H1 (cell line): Measurements from ENCODE around the gene FSTL4. TPM values are rescaled to one million over a fixed set of nuclear protein-coding genes. Genes with fewer than 3 reads are reported as not detected.

Source experiments
- CTCF ChIA-PET: fragments of 300-600 bp; sonication (Branson Sonifier 250); formaldehyde crosslinking; loops from one replicate; lab custom pipeline; 2021; ENCODE audit not compliant: partially characterized antibody; lab: Charles Lee
- POLR2A ChIA-PET: fragments of 300-600 bp; sonication (Branson Sonifier 250); formaldehyde crosslinking; loops from one replicate; lab custom pipeline; 2021; ENCODE audit warnings: inconsistent platforms; ENCODE audit not compliant: partially characterized antibody; lab: Charles Lee
- DNase-seq, 2 experiments: peaks; one replicate each; pipeline versions ENCODE4 v3.0.0 to v3.0.0-alpha.2; 2010 to 2022; ENCODE audit warnings: low spot score in 2 of 2, low read depth in 1 of 2, mixed read lengths in 1 of 2
- FAIRE-seq: peaks from 2 replicates; lab custom pipeline; 2011; peaks lifted over from hg19 to GRCh38; lab: Jason Lieb, UNC
- H2AFZ ChIP-seq: 2 replicates; pipeline ENCODE4 v1.8.1; 2012; ENCODE audit warnings: low read length, inconsistent platforms
- H2AK5ac ChIP-seq: 2 replicates; pipeline ENCODE4 v1.6.1; 2013; ENCODE audit warnings: low read depth, low read length
- H2BK120ac ChIP-seq: replicated peaks from 2 replicates; pipeline ENCODE3; 2013; ENCODE audit warnings: low read depth, low read length, inconsistent platforms
- H2BK12ac ChIP-seq: 2 replicates; pipeline ENCODE4 v1.6.1; 2013; ENCODE audit warnings: low read depth, low read length
- H2BK15ac ChIP-seq: 2 replicates; pipeline ENCODE4 v1.6.1; 2013; ENCODE audit warnings: low read length
- H2BK20ac ChIP-seq: 2 replicates; pipeline ENCODE4 v1.6.1; 2013; ENCODE audit warnings: low read length
- H2BK5ac ChIP-seq: 2 replicates; pipeline ENCODE4 v1.6.1; 2013; ENCODE audit warnings: low read depth, low read length
- H3K14ac ChIP-seq: 2 replicates; pipeline ENCODE4 v1.6.1; 2013; ENCODE audit warnings: inconsistent platforms; ENCODE audit not compliant: insufficient read length
- H3K18ac ChIP-seq: 2 replicates; pipeline ENCODE4 v1.6.1; 2013; ENCODE audit warnings: low read length; ENCODE audit errors: extremely low read depth
- H3K23ac ChIP-seq: 2 replicates; pipeline ENCODE4 v1.6.1; 2013; ENCODE audit warnings: inconsistent platforms; ENCODE audit not compliant: insufficient read length
- H3K23me2 ChIP-seq: 2 replicates; pipeline ENCODE4 v1.6.1; 2013; ENCODE audit warnings: low read depth, low read length
- H3K27ac ChIP-seq: 2 replicates; pipeline ENCODE4 v1.6.1; 2011; ENCODE audit warnings: low read depth, low read length, inconsistent platforms
- H3K27me3 ChIP-seq, 4 experiments: replicated peaks in 1 of 4; 1 replicate in 1 of 4; 2 replicates in 3 of 4; pipeline versions ENCODE4 v1.6.1 to v1.8.1; 2011 to 2013; ENCODE audit warnings: low read length in 3 of 4, mild to moderate bottlenecking in 3 of 4, inconsistent platforms in 2 of 4, mixed read lengths in 2 of 4, moderate library complexity in 1 of 4; ENCODE audit not compliant: control insufficient read depth in 3 of 4, insufficient read depth in 3 of 4; ENCODE audit errors: extremely low read depth in 1 of 4
- H3K36me3 ChIP-seq, 4 experiments: 2 replicates each; pipeline versions ENCODE4 v1.6.1 to v1.8.1; 2011 to 2013; ENCODE audit warnings: mild to moderate bottlenecking in 4 of 4, low read length in 3 of 4, moderate library complexity in 2 of 4, control low read depth in 1 of 4, inconsistent platforms in 1 of 4; ENCODE audit not compliant: insufficient read depth in 4 of 4, control insufficient read depth in 2 of 4
- H3K4ac ChIP-seq: replicated peaks from 2 replicates; pipeline ENCODE3; 2013; ENCODE audit warnings: low read length, low read depth, mixed read lengths, inconsistent platforms; ENCODE audit not compliant: insufficient read length
- H3K4me1 ChIP-seq, 4 experiments: replicated peaks in 1 of 4; 1 replicate in 1 of 4; 2 replicates in 3 of 4; pipeline versions ENCODE4 v1.6.1 to v1.8.1; 2011 to 2013; ENCODE audit warnings: low read length in 3 of 4, inconsistent platforms in 2 of 4, mixed read lengths in 1 of 4; ENCODE audit not compliant: insufficient read depth in 4 of 4, control insufficient read depth in 3 of 4
- H3K4me2 ChIP-seq, 2 experiments: 2 replicates each; pipeline versions ENCODE4 v1.6.1 to v1.8.1; 2011 to 2013; ENCODE audit warnings: low read depth in 2 of 2, low read length in 2 of 2, control low read depth in 1 of 2, inconsistent platforms in 1 of 2, mild to moderate bottlenecking in 1 of 2; ENCODE audit not compliant: insufficient read depth in 1 of 2
- H3K4me3 ChIP-seq, 4 experiments: fragments of 200-600, 300-600 bp in 1 of 4; sonication (generic), shearing (Covaris generic), sonication (Bioruptor Twin) in 1 of 4; 2 replicates each; pipeline versions ENCODE4 v1.5.1 to v1.8.1; 2011 to 2016; ENCODE audit warnings: low read length in 4 of 4, low read depth in 3 of 4, control low read depth in 2 of 4, inconsistent platforms in 2 of 4, mild to moderate bottlenecking in 2 of 4, mixed read lengths in 1 of 4, moderate library complexity in 1 of 4; ENCODE audit not compliant: insufficient read depth in 2 of 4; ENCODE audit errors: extremely low read depth in 1 of 4
- H3K56ac ChIP-seq: replicated peaks from 2 replicates; pipeline ENCODE3; 2013; ENCODE audit warnings: low read depth, mild to moderate bottlenecking, mixed read lengths, low read length, inconsistent platforms; ENCODE audit not compliant: insufficient read length
- H3K79me1 ChIP-seq: 2 replicates; pipeline ENCODE4 v1.6.1; 2013; ENCODE audit warnings: low read depth, low read length, control low read depth
- H3K79me2 ChIP-seq, 2 experiments: 2 replicates each; pipeline versions ENCODE4 v1.6.1 to v1.8.1; 2012 to 2013; ENCODE audit warnings: low read length in 2 of 2, mild to moderate bottlenecking in 2 of 2, inconsistent platforms in 1 of 2; ENCODE audit not compliant: insufficient read depth in 2 of 2, control insufficient read depth in 1 of 2
- H3K9ac ChIP-seq, 4 experiments: replicated peaks in 1 of 4; 1 replicate in 1 of 4; 2 replicates in 3 of 4; pipeline versions ENCODE4 v1.6.1 to v1.8.1; 2011 to 2013; ENCODE audit warnings: low read depth in 3 of 4, low read length in 3 of 4, control low read depth in 2 of 4, mild to moderate bottlenecking in 2 of 4, moderate library complexity in 2 of 4, inconsistent platforms in 1 of 4; ENCODE audit errors: extremely low read depth in 1 of 4
- H3K9me3 ChIP-seq, 2 experiments: 2 replicates each; pipeline versions ENCODE4 v1.6.1 to v1.8.1; 2012 to 2013; ENCODE audit warnings: mild to moderate bottlenecking in 2 of 2, moderate library complexity in 2 of 2, control low read depth in 1 of 2, inconsistent platforms in 1 of 2, low read depth in 1 of 2, low read length in 1 of 2, mixed read lengths in 1 of 2; ENCODE audit not compliant: insufficient read depth in 2 of 2
- H4K20me1 ChIP-seq, 2 experiments: replicated peaks in 1 of 2; 2 replicates each; pipeline versions ENCODE3 to v1.8.1; 2011 to 2013; ENCODE audit warnings: inconsistent platforms in 2 of 2, low read length in 2 of 2, mild to moderate bottlenecking in 1 of 2; ENCODE audit not compliant: insufficient read depth in 2 of 2, control insufficient read depth in 1 of 2
- H4K5ac ChIP-seq: 2 replicates; pipeline ENCODE4 v1.6.1; 2013; ENCODE audit warnings: low read length, low read depth, mixed read lengths, inconsistent platforms; ENCODE audit not compliant: insufficient read length
- H4K8ac ChIP-seq: 2 replicates; pipeline ENCODE4 v1.8.0; 2013; ENCODE audit warnings: mild to moderate bottlenecking, moderate library complexity, low read length, inconsistent platforms; ENCODE audit not compliant: insufficient read depth; ENCODE audit errors: extremely low read depth
- H4K91ac ChIP-seq: replicated peaks from 2 replicates; pipeline ENCODE3; 2013; ENCODE audit warnings: low read length, mixed read lengths, inconsistent platforms; ENCODE audit not compliant: insufficient read length
- BACH1 ChIP-seq: IDR thresholded peaks from 2 replicates; pipeline ENCODE4 v1.6.1; 2012; ENCODE audit warnings: low read length, improper control_type of control experiment
- BCL11A ChIP-seq, 2 experiments: IDR thresholded peaks; one replicate each; pipeline ENCODE4 v1.6.1; 2011; ENCODE audit warnings: low read depth in 2 of 2, low read length in 2 of 2, mild to moderate bottlenecking in 2 of 2
- EGR1 ChIP-seq: IDR thresholded peaks from 2 replicates; pipeline ENCODE4 v1.6.1; 2011; ENCODE audit warnings: low read depth, low read length, borderline replicate concordance
- WGBS, 2 experiments: shearing (Covaris generic) in 1 of 2; methylation state at CpG; one replicate each; pipeline versions ENCODE4 v1.1.6 to v1.1.7; 2013 to 2015; ENCODE audit warnings: low lambda C conversion rate in 2 of 2, mixed read lengths in 2 of 2, inconsistent platforms in 1 of 2, low coverage in 1 of 2, missing lambda C conversion rate in 1 of 2; ENCODE audit not compliant: insufficient replicate concordance in 2 of 2, insufficient coverage in 1 of 2, insufficient read length in 1 of 2; ENCODE audit errors: extremely low coverage in 1 of 2, missing lambda C conversion rate in 1 of 2; 5-methylcytosine and 5-hydroxymethylcytosine counted together
- polyA plus RNA-seq, 7 experiments: library from polyadenylated mRNA; depleted of rRNA in 3 of 7; stranded (reverse) in 5 of 7; unstranded in 2 of 7; fragments of >200 nt in 5 of 7; fragments of 200-250 nt in 2 of 7; gene quantifications; 1 replicate in 5 of 7; 2 replicates in 1 of 7; 4 replicates in 1 of 7; pipeline versions ENCODE4 v1.2.1 to v1.2.3, GENCODE V29; 2011 to 2013; ENCODE audit warnings: missing spikeins in 2 of 7, mixed read lengths in 2 of 7
- total RNA-seq: library from RNA; stranded (reverse); fragmentation: NEBNext Ultra II Directional; extraction: Animal tissue kit (Norgen Biotek cat#: 25700); gene quantifications from 2 replicates; pipeline ENCODE4 v1.2.1, GENCODE V29; 2021

Gene FSTL4
- total and polyA plus RNA-seq, 2 of the 8 experiments (the other 6 are each of a cell fraction or from before 2014, with no cell fraction given): 3.1 to 4.1 TPM

- TF ChIP-seq BACH1 (no peak), EGR1 (no peak), BCL11A (IDR thresholded peaks at IDR 0.05; ENCODE audit: low read depth in 2 of 2, low read length in 2 of 2) (no peak)
- FAIRE-seq: no peak
- CTCF ChIA-PET: interaction anchor here (0.9 to 2.1 kb wide), 3 partner anchors 9 to 128 kb away, joined by 3 to 6 read pairs (median 4); no protein-coding TSS in a partner anchor
Observed at GRCh38 chr5:133293960-133294359, 318.4 kb downstream of the FSTL4 start.

More at GRCh38 chr5:133293960-133294359, 318.4 kb downstream of the FSTL4 start:
- Histone ChIP-seq H2AFZ (no peak overlapping the region), H3K56ac (no peak overlapping the region), H2BK20ac (no peak overlapping the region), H3K27ac (no peak overlapping the region), H3K18ac (no peak overlapping the region), H4K91ac (no peak overlapping the region), H3K4me3 (no peak overlapping the region), H3K4me2 (no peak overlapping the region), H2BK12ac (no peak overlapping the region), H2BK120ac (no peak overlapping the region), H3K79me2 (no peaks in the 10 kb centered on the region), H2BK5ac (no peak overlapping the region), H3K36me3 (no peaks in the 10 kb centered on the region), H3K4ac (no peak overlapping the region), H3K4me1 (peaks cover 0 to 8% (median 0%) of the 10 kb centered on the region in 4 experiments; a peak in 2 of 7 replicates), H2AK5ac (no peak overlapping the region), H2BK15ac (no peak overlapping the region), H3K79me1 (no peaks in the 10 kb centered on the region), H4K20me1 (no peaks in the 10 kb centered on the region), H3K27me3 (no peaks in the 10 kb centered on the region), H3K9me3 (no peaks in the 10 kb centered on the region), H4K5ac (no peak overlapping the region), H4K8ac (no peak overlapping the region), H3K23ac (no peak overlapping the region), H3K14ac (no peak overlapping the region), H3K9ac (no peak overlapping the region), H3K23me2 (no peaks in the 10 kb centered on the region)
- DNase-seq: no peak
- POLR2A ChIA-PET: interaction anchor here (1.7 kb wide), 1 partner anchor 9 kb away, joined by 3 read pairs; no protein-coding TSS in a partner anchor
- WGBS, 2 experiments: 93% methylated on average over 7 of the region's 7 CpGs; no CpG with 5 or more reads in 1 of the 2 experiments
